Hepatocyte (in vitro differentiated cells): Measurements from ENCODE around the gene SRD5A3. TPM values are rescaled to one million over a fixed set of nuclear protein-coding genes. Genes with fewer than 3 reads are reported as not detected.

ENCODE experiments used
- DNase-seq: peaks from one replicate; pipeline ENCODE4 v3.0.0-alpha.2; 2016; ENCODE audit warnings: low spot score
- H2AFZ ChIP-seq: fragments of 200-600 bp; sonication (generic); 2 replicates; pipeline ENCODE4 v1.6.0; 2016; ENCODE audit warnings: antibody characterized with exemption, mild to moderate bottlenecking
- H3K27ac ChIP-seq: fragments of 200-600 bp; sonication (generic); 2 replicates; pipeline ENCODE4 v1.5.1; 2016; ENCODE audit warnings: mild to moderate bottlenecking
- H3K27me3 ChIP-seq: fragments of 200-600 bp; sonication (generic); 2 replicates; pipeline ENCODE4 v1.6.1; 2016
- H3K36me3 ChIP-seq: fragments of 200-600 bp; sonication (generic); replicated peaks from 2 replicates; pipeline ENCODE4 v1.5.1; 2016; ENCODE audit warnings: low read depth; ENCODE audit not compliant: insufficient read depth
- H3K4me1 ChIP-seq: fragments of 200-600 bp; sonication (generic); 2 replicates; pipeline ENCODE4 v1.5.1; 2016; ENCODE audit warnings: mild to moderate bottlenecking, moderate library complexity; ENCODE audit not compliant: insufficient read depth
- H3K4me2 ChIP-seq: fragments of 200-600 bp; sonication (generic); 2 replicates; pipeline ENCODE4 v1.6.0; 2016
- H3K4me3 ChIP-seq: fragments of 200-600 bp; sonication (generic); 2 replicates; pipeline ENCODE4 v1.5.1; 2016; ENCODE audit warnings: mild to moderate bottlenecking
- H3K79me2 ChIP-seq: fragments of 200-600 bp; sonication (generic); 2 replicates; pipeline ENCODE4 v1.6.0; 2017; ENCODE audit warnings: mild to moderate bottlenecking
- H3K9me2 ChIP-seq: fragments of 200-600 bp; sonication (generic); replicated peaks from 2 replicates; pipeline ENCODE4 v1.6.0; 2017; ENCODE audit warnings: mild to moderate bottlenecking; ENCODE audit not compliant: insufficient read depth
- H3K9me3 ChIP-seq: fragments of 200-600 bp; sonication (generic); 2 replicates; pipeline ENCODE4 v1.5.1; 2016; ENCODE audit warnings: low read depth, mild to moderate bottlenecking
- H4K20me1 ChIP-seq: fragments of 200-600 bp; sonication (generic); 2 replicates; pipeline ENCODE4 v1.6.0; 2016; ENCODE audit warnings: mild to moderate bottlenecking; ENCODE audit not compliant: insufficient read depth, poor library complexity, severe bottlenecking
- CTCF ChIP-seq: fragments of 200-600 bp; sonication (generic); IDR thresholded peaks from 2 replicates; pipeline ENCODE4 v1.5.1; 2016; ENCODE audit warnings: antibody characterized with exemption, mild to moderate bottlenecking; ENCODE audit not compliant: poor library complexity
- EZH2 ChIP-seq: fragments of 200-600 bp; sonication (generic); IDR thresholded peaks from 2 replicates; pipeline ENCODE4 v1.6.1; 2016; ENCODE audit warnings: antibody characterized with exemption, mild to moderate bottlenecking, borderline replicate concordance
- EZH2phosphoT487 ChIP-seq: fragments of 200-600 bp; sonication (generic); IDR thresholded peaks from one replicate; pipeline ENCODE4 v1.6.1; 2018; ENCODE audit warnings: antibody characterized with exemption, mild to moderate bottlenecking, low read depth, moderate library complexity; ENCODE audit not compliant: unreplicated experiment, severe bottlenecking
- WGBS: methylation state at CpG from one replicate; pipeline ENCODE4 v1.1.6; 2016; ENCODE audit warnings: low lambda C conversion rate; ENCODE audit errors: missing lambda C conversion rate; 5-methylcytosine and 5-hydroxymethylcytosine counted together
- polyA plus RNA-seq: library from polyadenylated mRNA; unstranded; fragments of >200 nt; fragmentation: Nextera tagmentation; extraction: Ambion mirVana; gene quantifications from 2 replicates; pipeline ENCODE4 v1.2.1, GENCODE V29; 2016
- small RNA-seq: library from RNA; depleted of rRNA; stranded (forward); fragments of <200 nt; gene quantifications from one replicate; pipeline ENCODE3, GENCODE V24; 2014
- total RNA-seq: library from RNA; depleted of rRNA; stranded (reverse); fragments of >200 nt; gene quantifications from 2 replicates; pipeline ENCODE4 v1.2.3, GENCODE V29; 2014

The SRD5A3 gene
- total and polyA plus RNA-seq, 2 experiments from 2014 or later, result 37.5 to 64.3 TPM

- no peak overlapping the region for H3K27ac ChIP-seq
- no peaks in the 10 kb centered on the region for H3K27me3 ChIP-seq
- no peak overlapping the region for H3K4me2 ChIP-seq
- no peak overlapping the region for H3K4me3 ChIP-seq
- H3K4me1 ChIP-seq, result peaks cover 8% of the 10 kb centered on the region
- peaks cover 99% of the 10 kb centered on the region for H3K79me2 ChIP-seq
- DNase-seq, result no peak
- H4K20me1 ChIP-seq, result peaks cover 66% of the 10 kb centered on the region
- no peaks in the 10 kb centered on the region for H3K9me3 ChIP-seq
- H3K9me2 ChIP-seq, result no peaks in the 10 kb centered on the region
- no peaks in the 10 kb centered on the region for H3K36me3 ChIP-seq
- no peak overlapping the region for H2AFZ ChIP-seq
- WGBS, result 95% methylated on average over 8 of the region's 8 CpGs
- TF ChIP-seq EZH2 (no peak), EZH2phosphoT487 (no peak)
Observed at GRCh38 chr4:55410431-55410830, 64.4 kb downstream of the SRD5A3 start.

GRCh38 chr4:55411621-55412020 is 65.6 kb downstream of the SRD5A3 start:
- H3K9me3 ChIP-seq, result no peaks in the 10 kb centered on the region
- TF ChIP-seq EZH2 (no peak), CTCF (no peak), EZH2phosphoT487 (no peak)
- no peak overlapping the region for H3K4me2 ChIP-seq
- peaks cover 99% of the 10 kb centered on the region for H3K79me2 ChIP-seq
- WGBS, result 95% methylated on average over 6 of the region's 6 CpGs
- H3K36me3 ChIP-seq, result no peaks in the 10 kb centered on the region
- peaks cover 55% of the 10 kb centered on the region for H4K20me1 ChIP-seq
- no peaks in the 10 kb centered on the region for H3K9me2 ChIP-seq
- H3K27me3 ChIP-seq, result no peaks in the 10 kb centered on the region
- no peak overlapping the region for H2AFZ ChIP-seq
- no peak overlapping the region for H3K4me3 ChIP-seq
- peaks cover 8% of the 10 kb centered on the region for H3K4me1 ChIP-seq
- H3K27ac ChIP-seq, result no peak overlapping the region
- DNase-seq, result no peak

- Histone ChIP-seq H3K36me3 (no peaks in the 10 kb centered on the region), H3K27ac (no peak overlapping the region)
Observed at GRCh38 chr4:55416176-55416575, 70.1 kb downstream of the SRD5A3 start.

More at GRCh38 chr4:55416176-55416575, 70.1 kb downstream of the SRD5A3 start:
- H3K4me3 ChIP-seq, result no peak overlapping the region
- peaks cover 82% of the 10 kb centered on the region for H3K79me2 ChIP-seq
- no peaks in the 10 kb centered on the region for H3K27me3 ChIP-seq
- peaks cover 12% of the 10 kb centered on the region for H4K20me1 ChIP-seq
- H3K9me3 ChIP-seq, result no peaks in the 10 kb centered on the region
- H3K4me1 ChIP-seq, result no peaks in the 10 kb centered on the region
- TF ChIP-seq EZH2phosphoT487 (no peak), CTCF (no peak), EZH2 (no peak)
- H3K9me2 ChIP-seq, result no peaks in the 10 kb centered on the region
- no peak overlapping the region for H3K4me2 ChIP-seq
- no peak for DNase-seq
- H2AFZ ChIP-seq, result no peak overlapping the region
- 88% methylated on average over 3 of the region's 3 CpGs for WGBS

Small RNA genes within 50 kb of the gene (small RNA-seq; reads per million reads assigned to genes)
- gene RF00019, result not detected

Other genes starting within 250 kb of the SRD5A3 start
- gene KDR, start 220.6 kb upstream of the SRD5A3 start, total RNA-seq, result 93.3 and 104 TPM in 2 replicates
- 96.0 and 96.4 TPM in 2 replicates for gene KDR, start 220.6 kb upstream of the SRD5A3 start, polyA plus RNA-seq
- gene TMEM165, start 49.7 kb downstream of the SRD5A3 start, total RNA-seq, result 146 and 160 TPM in 2 replicates
- gene TMEM165, start 49.7 kb downstream of the SRD5A3 start, polyA plus RNA-seq, result 152 and 172 TPM in 2 replicates
- gene CLOCK, start 200.7 kb downstream of the SRD5A3 start, total RNA-seq, result 26.2 and 29.3 TPM in 2 replicates
- 9.6 and 10.4 TPM in 2 replicates for gene CLOCK, start 200.7 kb downstream of the SRD5A3 start, polyA plus RNA-seq
- gene PDCL2, start 246.0 kb downstream of the SRD5A3 start, total RNA-seq, result not detected in 2 replicates
- not detected in 2 replicates for gene PDCL2, start 246.0 kb downstream of the SRD5A3 start, polyA plus RNA-seq